Sigmoid colon (tissue), 7 donors: Measurements from ENCODE around the gene SEC16A. TPM values are rescaled to one million over a fixed set of nuclear protein-coding genes. Genes with fewer than 3 reads are reported as not detected.
"Not testable (repeated sequence)": the region's sequence is repeated elsewhere in the genome, so short reads cannot be mapped to it uniquely, and the experiment has no call there.

Experiments
- DNase-seq: peaks from one replicate; pipeline ENCODE4 v3.0.0-alpha.2; 2019
- H3K27ac ChIP-seq, 4 donors: fragments of 200-600 bp; sonication (generic); one replicate each; pipeline ENCODE4 v1.5.1; 2016 to 2019; ENCODE audit warnings: mild to moderate bottlenecking in 1 of 4
- H3K27me3 ChIP-seq, 3 donors: fragments of 200-600 bp; sonication (generic); one replicate each; pipeline ENCODE4 v1.5.1; 2019; ENCODE audit warnings: mild to moderate bottlenecking in 1 of 3
- H3K36me3 ChIP-seq, 4 donors: fragments of 200-600 bp; sonication (generic); one replicate each; pipeline ENCODE4 v1.5.1; 2016 to 2019
- H3K4me1 ChIP-seq, 4 donors: fragments of 200-600 bp; sonication (generic); one replicate each; pipeline ENCODE4 v1.5.1; 2017 to 2019
- H3K4me3 ChIP-seq, 4 donors: fragments of 200-600 bp; sonication (generic); one replicate each; pipeline ENCODE4 v1.5.1; 2017 to 2019; ENCODE audit warnings: mild to moderate bottlenecking in 2 of 4, moderate library complexity in 1 of 4
- H3K9me3 ChIP-seq, 4 donors: fragments of 200-600 bp in 3 of 4; sonication (generic) in 3 of 4; one replicate each; pipeline versions ENCODE4 v1.5.1 to v1.6.1; 2013 to 2019
- EP300 ChIP-seq, 4 donors: sonication (generic); formaldehyde crosslinking; IDR thresholded peaks; one replicate each; pipeline ENCODE4 v1.6.1; 2017; ENCODE audit warnings: antibody characterized with exemption in 4 of 4
- POLR2A ChIP-seq, 2 donors: fragments of 450-650 bp; IDR thresholded peaks; one replicate each; pipeline ENCODE4 v1.6.1; 2016; ENCODE audit warnings: antibody characterized with exemption in 2 of 2, mild to moderate bottlenecking in 2 of 2, moderate library complexity in 2 of 2
- POLR2AphosphoS5 ChIP-seq, 4 donors: sonication (generic); formaldehyde crosslinking; IDR thresholded peaks; one replicate each; pipeline ENCODE4 v1.6.1; 2017; ENCODE audit warnings: antibody characterized with exemption in 4 of 4
- WGBS, 2 donors: extraction: QIAGEN DNeasy Blood & Tissue Kit; methylation state at CpG; one replicate each; pipeline ENCODE4 v1.1.7; 2013; 5-methylcytosine and 5-hydroxymethylcytosine counted together
- intact Hi-C: fragments of 100-400 bp; cut with DNase I; formaldehyde crosslinking; loops from one replicate; pipeline ENCODE4 v1.15.1; 2023
- polyA plus RNA-seq, 3 donors: library from polyadenylated mRNA; stranded (reverse); fragments of 200-250 nt; gene quantifications; one replicate each; pipeline ENCODE4 v1.2.3, GENCODE V29; 2013
- total RNA-seq, 4 donors: library from RNA; depleted of rRNA; stranded (reverse); fragments of >200 nt; gene quantifications; one replicate each; pipeline ENCODE4 v1.1.0, GENCODE V29; 2016
- TF ChIP-seq, protein P1 (sequence below), 4 experiments: fragments of 450-650 bp in 3 of 4; fragments of 200-600 bp in 1 of 4; IDR thresholded peaks; one replicate each; pipeline ENCODE4 v1.5.1; 2016 to 2019; ENCODE audit warnings: antibody characterized with exemption in 4 of 4, mild to moderate bottlenecking in 3 of 4, moderate library complexity in 2 of 4
- donor health status: healthy with polysubstance abuse.
- donor health status: Bipolar disorder and iron deficiency.
- donor health status: healthy.

SEC16A gene
- total and polyA plus RNA-seq, 7 donors, result 22.8 to 57.0 (median 27.5) TPM

DNA sequence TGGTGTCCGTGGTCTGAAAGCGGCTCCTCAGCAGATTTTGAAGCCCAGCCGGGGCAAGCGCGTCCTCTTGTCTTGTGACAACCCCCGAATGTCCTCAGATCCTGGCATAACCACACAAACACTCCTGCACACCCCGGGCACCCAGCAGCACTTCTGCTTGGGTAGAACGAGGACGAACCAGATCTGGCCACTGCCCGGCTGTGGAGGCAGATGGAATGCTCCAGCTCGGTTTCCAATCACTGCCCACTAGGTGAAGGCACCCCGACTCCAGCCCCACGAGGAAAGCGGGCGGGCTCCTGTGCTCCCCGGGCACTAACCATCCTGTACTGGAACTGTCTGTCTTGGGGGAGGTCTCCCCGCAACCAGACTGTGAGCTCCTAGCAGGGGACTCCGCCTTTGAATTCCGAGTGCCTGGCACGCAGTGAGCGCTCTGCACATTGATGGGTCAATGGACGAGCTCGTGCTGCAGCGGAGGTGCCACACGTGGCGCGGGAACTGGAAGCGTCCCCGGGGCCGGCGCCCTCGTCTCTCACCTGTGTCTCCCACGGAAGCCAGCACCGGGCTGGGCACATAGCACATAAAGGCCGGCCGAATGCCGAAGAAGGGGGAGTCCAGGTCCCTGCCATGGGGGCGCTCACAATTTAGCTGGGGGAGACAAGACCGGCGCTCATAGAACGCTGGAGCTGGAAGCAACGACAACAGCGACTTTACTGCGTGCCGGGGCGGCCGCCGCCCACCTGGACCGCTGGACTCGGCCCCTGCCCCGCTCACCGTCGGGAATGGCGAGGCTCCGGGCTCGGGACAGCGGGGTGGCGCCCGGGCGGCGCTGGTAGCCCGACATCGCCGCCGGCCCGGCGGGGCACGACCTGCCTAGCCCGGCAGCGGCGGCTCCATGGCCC is 73.0 kb downstream of the SEC16A start:
- peak overlapping the region; percentile 61 to 98 (median 88) for H3K4me3 ChIP-seq
- TF ChIP-seq POLR2A (IDR thresholded peaks at IDR 0.05), result no peak
- no peak for TF ChIP-seq EP300 (IDR thresholded peaks at IDR 0.05)
- TF ChIP-seq, protein P1, sequence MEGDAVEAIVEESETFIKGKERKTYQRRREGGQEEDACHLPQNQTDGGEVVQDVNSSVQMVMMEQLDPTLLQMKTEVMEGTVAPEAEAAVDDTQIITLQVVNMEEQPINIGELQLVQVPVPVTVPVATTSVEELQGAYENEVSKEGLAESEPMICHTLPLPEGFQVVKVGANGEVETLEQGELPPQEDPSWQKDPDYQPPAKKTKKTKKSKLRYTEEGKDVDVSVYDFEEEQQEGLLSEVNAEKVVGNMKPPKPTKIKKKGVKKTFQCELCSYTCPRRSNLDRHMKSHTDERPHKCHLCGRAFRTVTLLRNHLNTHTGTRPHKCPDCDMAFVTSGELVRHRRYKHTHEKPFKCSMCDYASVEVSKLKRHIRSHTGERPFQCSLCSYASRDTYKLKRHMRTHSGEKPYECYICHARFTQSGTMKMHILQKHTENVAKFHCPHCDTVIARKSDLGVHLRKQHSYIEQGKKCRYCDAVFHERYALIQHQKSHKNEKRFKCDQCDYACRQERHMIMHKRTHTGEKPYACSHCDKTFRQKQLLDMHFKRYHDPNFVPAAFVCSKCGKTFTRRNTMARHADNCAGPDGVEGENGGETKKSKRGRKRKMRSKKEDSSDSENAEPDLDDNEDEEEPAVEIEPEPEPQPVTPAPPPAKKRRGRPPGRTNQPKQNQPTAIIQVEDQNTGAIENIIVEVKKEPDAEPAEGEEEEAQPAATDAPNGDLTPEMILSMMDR (IDR thresholded peaks at IDR 0.05), result no peak
- TF ChIP-seq POLR2AphosphoS5 (IDR thresholded peaks at IDR 0.05), result no peak
- no peaks in the 10 kb centered on the region for H3K27me3 ChIP-seq
- no peak for DNase-seq
- 10 to 12% methylated on average over 71 of the region's 71 CpGs for WGBS, 2 donors
- H3K9me3 ChIP-seq, result no peaks in the 10 kb centered on the region
- peak overlapping the region; percentile 72 to 89 (median 82) for H3K27ac ChIP-seq
- intact Hi-C loops, result loop anchor here (5.0 kb wide), 1 partner anchor 72 kb away; the partner anchor contains the start of gene SEC16A
- peaks cover 0 to 28% (median 23%) of the 10 kb centered on the region in 4 donors for H3K4me1 ChIP-seq
- H3K36me3 ChIP-seq, result peaks cover 13 to 56% (median 44%) of the 10 kb centered on the region in 4 donors

DNA sequence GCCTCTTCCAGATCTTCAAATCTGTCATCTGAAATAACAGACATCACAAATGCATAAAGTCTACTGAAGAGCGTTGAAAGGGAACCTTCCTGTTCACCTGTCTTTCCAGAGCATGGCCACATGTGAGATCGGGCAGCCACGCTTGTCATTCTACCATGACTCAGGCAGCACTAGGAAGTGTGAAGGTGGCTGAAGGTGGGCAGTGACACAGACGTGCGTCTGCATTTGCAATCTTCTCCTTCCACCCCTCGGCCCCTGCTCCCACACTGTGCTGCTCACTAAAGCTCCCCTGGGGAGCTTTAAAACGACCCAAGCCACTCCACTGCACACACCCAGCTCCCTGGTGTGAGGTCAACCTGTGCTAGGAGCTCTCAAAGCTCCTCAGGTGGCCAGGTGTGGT is 74.9 kb downstream of the SEC16A start:
- WGBS, 2 donors, result 87 to 89% methylated on average over 7 of the region's 7 CpGs
- no peak for DNase-seq
- TF ChIP-seq EP300 (IDR thresholded peaks at IDR 0.05) (no peak), POLR2A (IDR thresholded peaks at IDR 0.05) (no peak), POLR2AphosphoS5 (IDR thresholded peaks at IDR 0.05) (no peak)
- TF ChIP-seq, protein P1 (IDR thresholded peaks at IDR 0.05), result no peak
- Histone ChIP-seq H3K4me3 (no peak overlapping the region), H3K27me3 (no peaks in the 10 kb centered on the region), H3K36me3 (peaks cover 6 to 51% (median 28%) of the 10 kb centered on the region in 4 donors), H3K4me1 (peaks cover 0 to 28% (median 23%) of the 10 kb centered on the region in 4 donors), H3K9me3 (no peaks in the 10 kb centered on the region), H3K27ac (no peak overlapping the region)
- intact Hi-C loops, result no loop called here

DNA sequence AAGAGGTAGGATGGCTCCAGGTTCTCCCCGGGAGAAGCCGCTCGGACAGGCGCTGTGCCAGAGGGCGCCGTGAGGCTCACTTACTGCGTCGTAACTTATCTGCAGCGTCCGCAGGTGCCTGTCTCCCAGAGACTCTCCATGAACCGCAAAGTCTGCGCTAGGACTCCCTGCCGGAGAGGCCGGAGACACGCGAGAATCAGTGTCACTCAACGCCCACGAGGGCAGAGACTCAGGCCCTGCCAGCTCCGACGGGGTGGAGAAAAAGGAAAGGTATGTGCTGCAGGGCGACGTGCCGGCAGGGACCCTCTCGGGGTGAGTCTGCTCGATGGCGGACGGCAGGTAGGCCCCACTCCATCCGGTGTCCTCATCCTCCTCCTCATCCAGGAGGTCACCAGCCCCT is 75.8 kb downstream of the SEC16A start:
- intact Hi-C loops, H3K9me3 ChIP-seq, DNase-seq, H3K27me3 ChIP-seq, H3K4me3 ChIP-seq, H3K27ac ChIP-seq: not testable (repeated sequence)
- peaks cover 4 to 52% (median 27%) of the 10 kb centered on the region in 4 donors for H3K36me3 ChIP-seq
- 94 to 96% methylated on average over 28 of the region's 28 CpGs for WGBS, 2 donors
- H3K4me1 ChIP-seq, result peaks cover 0 to 28% (median 23%) of the 10 kb centered on the region in 4 donors

DNA sequence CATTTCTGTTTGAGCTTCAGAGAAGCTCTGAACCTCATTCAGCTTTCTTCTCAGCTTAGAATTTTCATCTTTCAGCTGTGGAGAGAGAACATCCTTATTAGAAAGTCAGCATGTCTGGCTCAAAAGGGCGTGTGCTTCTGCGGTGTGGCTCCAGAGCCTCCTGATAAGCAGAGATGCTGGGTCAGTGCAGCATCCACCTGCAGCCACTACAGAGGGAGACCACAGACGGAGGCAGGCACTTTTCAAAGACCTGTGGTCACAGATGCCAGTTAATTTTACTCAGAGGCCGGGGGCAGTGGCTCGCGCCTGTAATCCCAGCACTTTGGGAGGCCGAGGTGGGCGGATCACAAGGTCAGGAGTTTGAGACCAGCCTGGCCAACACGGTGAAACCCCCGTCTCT is 76.9 kb downstream of the SEC16A start:
- H3K27ac ChIP-seq, H3K4me3 ChIP-seq, H3K27me3 ChIP-seq, H3K9me3 ChIP-seq, intact Hi-C loops, DNase-seq: not testable (repeated sequence)
- Histone ChIP-seq H3K4me1 (peaks cover 0 to 21% (median 12%) of the 10 kb centered on the region in 4 donors), H3K36me3 (peaks cover 4 to 54% (median 28%) of the 10 kb centered on the region in 4 donors)
- WGBS, 2 donors, result 92 to 93% methylated on average over 10 of the region's 10 CpGs

DNA sequence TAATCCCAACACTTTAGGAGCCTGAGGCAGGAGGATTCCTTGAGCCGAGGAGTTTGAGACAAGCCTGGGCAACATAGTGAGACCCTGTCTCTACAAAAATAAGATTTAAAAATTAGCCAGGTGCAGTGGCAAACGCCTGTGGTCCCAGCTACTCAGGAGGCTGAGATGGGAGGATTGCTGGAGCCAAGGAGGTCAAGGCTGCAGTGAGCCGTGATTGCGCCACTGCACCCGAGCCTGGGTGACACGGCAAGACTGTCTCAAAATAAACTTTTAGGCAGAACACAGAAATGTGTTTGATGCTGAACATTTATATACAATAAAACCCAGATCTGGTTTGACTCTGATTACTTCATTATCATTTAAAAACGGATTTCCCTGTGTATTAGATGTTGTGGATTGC is 77.4 kb downstream of the SEC16A start:
- peaks cover 4 to 54% (median 28%) of the 10 kb centered on the region in 4 donors for H3K36me3 ChIP-seq

More for the DNA sequence above, 77.4 kb downstream of the SEC16A start:
- intact Hi-C loops, result no loop called here
- no peak for TF ChIP-seq POLR2AphosphoS5 (IDR thresholded peaks at IDR 0.05)
- no peak for TF ChIP-seq EP300 (IDR thresholded peaks at IDR 0.05)
- TF ChIP-seq, protein P1 (IDR thresholded peaks at IDR 0.05), result no peak
- TF ChIP-seq POLR2A (IDR thresholded peaks at IDR 0.05), result no peak
- Histone ChIP-seq H3K4me1 (peaks cover 0 to 23% (median 16%) of the 10 kb centered on the region in 4 donors), H3K9me3 (no peaks in the 10 kb centered on the region), H3K4me3 (no peak overlapping the region), H3K27ac (no peak overlapping the region), H3K27me3 (no peaks in the 10 kb centered on the region)
- 88 to 92% methylated on average over 7 of the region's 7 CpGs for WGBS, 2 donors
- no peak for DNase-seq
